ENCODE measurements around the gene MARCHF9.

Gene MARCHF9

DNA sequence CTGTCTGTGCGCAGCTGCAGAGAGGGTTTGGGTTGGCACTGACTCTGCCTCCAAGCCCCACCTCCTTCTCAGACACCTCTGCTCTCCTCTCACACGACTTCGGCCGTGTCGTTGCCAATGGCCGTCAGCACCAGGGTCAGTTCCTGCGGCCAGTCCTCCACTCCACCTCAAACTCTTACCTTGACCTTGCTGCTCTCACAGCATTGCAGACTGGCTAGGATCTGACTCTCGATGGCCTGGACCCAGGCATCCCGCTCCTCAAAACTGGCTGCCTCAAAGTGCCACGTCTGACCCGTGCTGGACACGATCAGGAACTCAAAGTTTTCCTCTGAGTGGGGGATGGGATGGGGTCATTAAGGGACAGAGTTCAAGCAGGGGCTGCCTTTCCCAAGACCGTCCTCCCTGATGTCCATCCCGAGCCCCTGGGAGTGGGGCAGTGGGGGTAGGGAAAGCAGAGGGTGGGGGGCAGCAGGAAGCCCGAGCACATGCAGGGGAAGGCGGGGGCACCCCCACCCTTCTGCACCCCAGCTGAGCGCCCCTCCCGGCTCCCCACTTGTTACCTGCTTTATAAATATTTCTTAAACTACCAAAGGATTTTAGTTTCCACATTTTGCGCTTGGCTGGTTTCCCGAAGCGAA is 27.0 kb upstream of the MARCHF9 start:
- POLR2A ChIA-PET: no interaction called here
- DNase-seq (ENCODE audit: low read depth, low spot score): no peak
- TF ChIP-seq, protein P1, sequence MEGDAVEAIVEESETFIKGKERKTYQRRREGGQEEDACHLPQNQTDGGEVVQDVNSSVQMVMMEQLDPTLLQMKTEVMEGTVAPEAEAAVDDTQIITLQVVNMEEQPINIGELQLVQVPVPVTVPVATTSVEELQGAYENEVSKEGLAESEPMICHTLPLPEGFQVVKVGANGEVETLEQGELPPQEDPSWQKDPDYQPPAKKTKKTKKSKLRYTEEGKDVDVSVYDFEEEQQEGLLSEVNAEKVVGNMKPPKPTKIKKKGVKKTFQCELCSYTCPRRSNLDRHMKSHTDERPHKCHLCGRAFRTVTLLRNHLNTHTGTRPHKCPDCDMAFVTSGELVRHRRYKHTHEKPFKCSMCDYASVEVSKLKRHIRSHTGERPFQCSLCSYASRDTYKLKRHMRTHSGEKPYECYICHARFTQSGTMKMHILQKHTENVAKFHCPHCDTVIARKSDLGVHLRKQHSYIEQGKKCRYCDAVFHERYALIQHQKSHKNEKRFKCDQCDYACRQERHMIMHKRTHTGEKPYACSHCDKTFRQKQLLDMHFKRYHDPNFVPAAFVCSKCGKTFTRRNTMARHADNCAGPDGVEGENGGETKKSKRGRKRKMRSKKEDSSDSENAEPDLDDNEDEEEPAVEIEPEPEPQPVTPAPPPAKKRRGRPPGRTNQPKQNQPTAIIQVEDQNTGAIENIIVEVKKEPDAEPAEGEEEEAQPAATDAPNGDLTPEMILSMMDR (IDR thresholded peaks at IDR 0.05; ENCODE audit: insufficient read depth, low read length, missing control alignments): no peak
- no peak overlapping the region for H3K4me3 ChIP-seq (ENCODE audit: low read depth, low read length)
- CTCF ChIA-PET: interaction anchor here (3.2 to 5.3 kb wide), 3 partner anchors 8 to 35 kb away, joined by 22 to 82 read pairs (median 26); partner anchors contain the start of genes AGAP2, OS9 and TSPAN31

DNA sequence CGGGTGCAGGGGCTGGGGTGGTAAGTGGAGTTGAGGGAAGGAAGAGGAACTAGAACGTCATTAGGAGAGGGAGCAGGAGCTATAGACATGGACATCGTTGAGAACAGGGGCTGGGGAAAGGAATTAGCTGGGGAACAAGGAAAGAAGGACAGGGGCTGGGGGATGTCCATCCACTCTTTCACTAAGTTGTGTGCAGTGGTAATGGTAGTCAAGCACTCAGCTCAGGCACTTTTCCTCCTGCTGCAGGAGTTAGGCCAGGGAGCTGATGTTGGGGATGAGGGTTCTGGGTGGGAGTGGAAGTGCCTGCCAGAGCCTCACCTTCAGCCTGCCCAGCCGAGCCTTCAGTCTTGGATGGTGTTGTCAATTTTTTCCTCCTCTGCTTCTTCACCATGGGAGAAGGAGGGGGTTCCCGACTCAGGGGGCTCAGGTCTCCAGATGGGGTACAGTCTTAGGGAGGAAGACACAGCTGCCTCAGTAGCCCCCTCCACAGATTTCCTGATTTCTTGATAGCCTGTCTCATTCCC is 25.5 kb upstream of the MARCHF9 start:
- CTCF ChIA-PET: interaction anchor here (1.3 kb wide), 1 partner anchor 15 kb away, joined by 3 read pairs; no protein-coding TSS in a partner anchor
- POLR2A ChIA-PET: no interaction called here
- no peak overlapping the region for H3K4me3 ChIP-seq (ENCODE audit: low read depth, low read length)
- TF ChIP-seq, protein P1 (IDR thresholded peaks at IDR 0.05; ENCODE audit: insufficient read depth, low read length, missing control alignments): no peak
- no peak for DNase-seq (ENCODE audit: low read depth, low spot score)

DNA sequence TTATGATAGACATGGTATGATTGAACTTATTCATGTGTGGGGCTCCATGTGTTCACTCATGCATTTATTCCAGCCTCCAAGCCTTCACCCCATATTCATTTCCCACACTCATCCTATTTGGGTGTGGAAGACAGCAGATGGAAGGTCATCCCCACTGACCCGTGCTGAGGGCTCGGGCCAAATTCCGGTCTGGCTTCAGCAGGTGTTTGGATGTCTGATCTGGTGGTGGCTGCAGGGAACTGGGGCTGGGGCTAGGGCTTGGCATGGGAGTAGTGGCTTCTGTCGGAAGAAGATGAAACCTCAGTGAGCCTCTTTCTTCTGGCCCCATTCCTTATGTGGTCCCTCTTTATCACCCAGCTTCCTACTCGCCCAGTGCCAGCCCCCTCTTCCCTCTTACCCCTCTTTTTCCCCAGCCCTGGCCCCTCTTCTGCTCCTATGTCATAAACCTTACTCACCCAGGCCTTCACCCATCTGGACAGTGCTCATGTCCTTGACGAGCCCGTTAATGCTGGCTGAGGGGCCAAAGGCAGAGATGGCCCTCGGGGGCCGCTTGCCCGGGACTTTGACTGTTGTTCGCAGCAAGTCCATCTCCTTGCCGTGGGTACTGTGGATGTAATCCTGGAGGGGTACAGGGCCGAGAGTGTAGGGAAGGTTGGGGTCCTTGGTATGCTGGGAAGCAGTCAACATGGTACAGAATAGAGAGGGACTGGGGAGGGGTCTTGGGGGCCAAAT is 24.4 kb upstream of the MARCHF9 start:
- no peak overlapping the region for H3K4me3 ChIP-seq (ENCODE audit: low read depth, low read length)
- ChIA-PET POLR2A (no interaction called here), CTCF (no interaction called here)
- no peak for DNase-seq (ENCODE audit: low read depth, low spot score)
- TF ChIP-seq, protein P1 (IDR thresholded peaks at IDR 0.05; ENCODE audit: insufficient read depth, low read length, missing control alignments): no peak

DNA sequence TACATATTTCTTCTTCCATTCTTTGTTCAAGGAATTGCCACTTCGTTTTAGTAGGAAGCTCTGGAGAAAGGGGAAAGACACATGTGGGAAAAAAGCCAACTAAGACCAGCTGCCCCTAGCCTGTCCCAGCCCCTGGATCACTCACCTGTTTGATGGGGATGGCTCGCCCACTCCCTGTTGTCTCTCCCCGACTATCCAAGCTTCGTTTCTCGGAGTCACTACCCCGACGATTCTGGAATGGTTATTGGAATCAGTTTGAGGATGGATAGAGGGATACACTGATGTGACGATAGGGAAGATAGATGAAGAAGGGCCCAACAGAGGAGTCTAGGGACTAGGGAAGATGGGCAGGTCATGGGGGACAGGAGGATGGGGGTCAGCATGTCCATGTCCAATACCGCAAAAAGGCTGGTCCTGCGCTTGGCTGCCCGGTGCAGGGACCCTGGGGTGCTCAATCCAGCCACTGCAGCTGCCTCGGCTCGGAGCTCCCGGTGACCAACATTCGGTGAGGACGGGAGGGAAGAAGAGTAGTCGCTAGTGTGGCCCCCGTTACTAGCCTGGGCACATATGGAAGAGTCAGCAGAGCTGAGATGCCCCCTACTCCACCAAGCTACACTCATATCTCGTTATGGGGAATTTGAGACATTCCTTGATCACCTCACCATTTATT is 23.4 kb upstream of the MARCHF9 start:
- no peak for DNase-seq (ENCODE audit: low read depth, low spot score)
- ChIA-PET CTCF (interaction anchor here (2.5 kb wide), 1 partner anchor 148 kb away, joined by 8 read pairs; no protein-coding TSS in a partner anchor), POLR2A (no interaction called here)
- TF ChIP-seq, protein P1 (IDR thresholded peaks at IDR 0.05; ENCODE audit: insufficient read depth, low read length, missing control alignments): no peak
- H3K4me3 ChIP-seq (ENCODE audit: low read depth, low read length): no peak overlapping the region

DNA sequence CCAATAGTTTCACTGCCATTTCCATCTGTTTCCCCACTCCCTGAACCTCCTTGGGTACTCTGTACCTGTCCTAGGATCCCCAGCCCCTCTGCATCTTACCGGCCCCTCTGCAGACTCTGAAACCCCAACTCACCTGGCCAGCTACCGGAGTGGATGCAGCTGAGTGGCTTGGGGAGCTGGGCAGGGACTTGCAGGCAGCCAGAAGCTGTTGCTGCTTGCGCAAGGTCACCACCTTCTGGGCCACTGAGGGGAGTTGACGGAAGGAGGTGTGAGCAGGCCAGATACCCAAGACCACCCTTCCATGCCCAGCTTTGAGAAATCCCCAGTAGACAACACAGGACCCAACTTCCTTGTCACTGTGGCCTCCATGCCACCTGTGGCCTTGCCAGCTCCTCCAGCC is 22.6 kb upstream of the MARCHF9 start:
- no peak for DNase-seq (ENCODE audit: low read depth, low spot score)
- ChIA-PET POLR2A (interaction anchor here (0.9 kb wide), 1 partner anchor 12 kb away, joined by 3 read pairs; no protein-coding TSS in a partner anchor), CTCF (interaction anchor here (2.5 to 4.3 kb wide), 2 partner anchors 39 to 149 kb away, joined by 8 to 17 read pairs; partner anchors contain the start of gene OS9)
- TF ChIP-seq, protein P1 (IDR thresholded peaks at IDR 0.05; ENCODE audit: insufficient read depth, low read length, missing control alignments): no peak
- H3K4me3 ChIP-seq (ENCODE audit: low read depth, low read length): no peak overlapping the region
